ENCODE results near the gene COL6A2.

Gene COL6A2

GRCh38 chr21:46114963-46115362, 17.1 kb downstream of the COL6A2 start:
- ATAC-seq (no peak), DNase-seq (no peak)

GRCh38 chr21:46115441-46116188, 17.7 kb downstream of the COL6A2 start:
- ATAC-seq (no peak), DNase-seq (no peak)

- DNase-seq (no peak), ATAC-seq (no peak)
Observed at GRCh38 chr21:46116189-46116775, 18.4 kb downstream of the COL6A2 start.

- ATAC-seq (no peak), DNase-seq (no peak)
Observed at GRCh38 chr21:46116776-46117585, 19.1 kb downstream of the COL6A2 start.

GRCh38 chr21:46117586-46118315, 19.8 kb downstream of the COL6A2 start:
- no peak for DNase-seq
- no peak for ATAC-seq

GRCh38 chr21:46118316-46119143, 20.6 kb downstream of the COL6A2 start:
- ATAC-seq (no peak), DNase-seq (no peak)

- DNase-seq (no peak), ATAC-seq (no peak)
Observed at GRCh38 chr21:46119144-46119636, 21.3 kb downstream of the COL6A2 start.

- DNase-seq (no peak), ATAC-seq (no peak)
Observed at GRCh38 chr21:46119637-46120271, 21.8 kb downstream of the COL6A2 start.

- DNase-seq (no peak), ATAC-seq (no peak)
Observed at GRCh38 chr21:46120301-46121285, 22.7 kb downstream of the COL6A2 start.

- no peak for DNase-seq
- no peak for ATAC-seq
Observed at GRCh38 chr21:46121286-46122221, 23.6 kb downstream of the COL6A2 start.

GRCh38 chr21:46122237-46122671, 24.3 kb downstream of the COL6A2 start:
- no peak for ATAC-seq
- no peak for DNase-seq

GRCh38 chr21:46122758-46123683, 25.1 kb downstream of the COL6A2 start:
- ATAC-seq: no peak
- no peak for DNase-seq

GRCh38 chr21:46124083-46124925, 26.4 kb downstream of the COL6A2 start:
- no peak for DNase-seq
- ATAC-seq: no peak

- no peak for ATAC-seq
- DNase-seq: no peak
Observed at GRCh38 chr21:46124926-46125845, 27.3 kb downstream of the COL6A2 start.

- DNase-seq (no peak), ATAC-seq (no peak)
Observed at GRCh38 chr21:46125846-46126301, 28.0 kb downstream of the COL6A2 start.

All from stimulated activated naive CD8-positive, alpha-beta T cell treated with anti-CD3 and anti-CD28 coated beads, Interleukin-15, Interleukin-2, amounts not matched to agents 100 U/mL and 50 U/mL, for 24 hours (primary cell).